Aorta (tissue), 5 donors: Measurements from ENCODE around the gene TAX1BP1. TPM values are rescaled to one million over a fixed set of nuclear protein-coding genes. Genes with fewer than 3 reads are reported as not detected.

Experiments used
- ATAC-seq: fragments of 200-7000 bp; cut with Tn5 transposase; one replicate; pipeline ENCODE4 v1.9.1; 2022; ENCODE audit warnings: moderate library complexity; ENCODE audit not compliant: low FRiP score
- DNase-seq, 2 donors: peaks; one replicate each; pipeline ENCODE4 v3.0.0-alpha.2; 2020
- H3K27ac ChIP-seq, 2 donors: one replicate each; pipeline ENCODE4 v1.5.1; 2013; ENCODE audit warnings: low read length in 2 of 2, mild to moderate bottlenecking in 2 of 2, moderate library complexity in 2 of 2, control low read depth in 1 of 2, inconsistent platforms in 1 of 2, low read depth in 1 of 2
- H3K27me3 ChIP-seq, 2 donors: one replicate each; pipeline ENCODE4 v1.6.1; 2013; ENCODE audit warnings: control low read depth in 1 of 2, low read length in 1 of 2, mild to moderate bottlenecking in 1 of 2, moderate library complexity in 1 of 2; ENCODE audit not compliant: insufficient read depth in 2 of 2, control insufficient read depth in 1 of 2
- H3K36me3 ChIP-seq, 2 donors: one replicate each; pipeline ENCODE4 v1.6.1; 2013; ENCODE audit warnings: control low read depth in 1 of 2, low read length in 1 of 2, mild to moderate bottlenecking in 1 of 2; ENCODE audit not compliant: insufficient read depth in 2 of 2, control insufficient read depth in 1 of 2
- H3K4me1 ChIP-seq, 2 donors: one replicate each; pipeline ENCODE4 v1.6.1; 2013; ENCODE audit warnings: low read length in 2 of 2, control low read depth in 1 of 2, mild to moderate bottlenecking in 1 of 2, moderate library complexity in 1 of 2; ENCODE audit not compliant: insufficient read depth in 2 of 2, control insufficient read depth in 1 of 2
- H3K4me3 ChIP-seq, 2 donors: one replicate each; pipeline ENCODE4 v1.5.1; 2013; ENCODE audit warnings: low read length in 2 of 2, control low read depth in 1 of 2, mild to moderate bottlenecking in 1 of 2
- H3K9me3 ChIP-seq: one replicate; pipeline ENCODE4 v1.6.1; 2013; ENCODE audit warnings: mild to moderate bottlenecking, low read length; ENCODE audit not compliant: control insufficient read depth
- WGBS, 2 donors: extraction: QIAGEN DNeasy Blood & Tissue Kit; methylation state at CpG; one replicate each; pipeline ENCODE4 v1.1.7; 2013; 5-methylcytosine and 5-hydroxymethylcytosine counted together
- intact Hi-C, 2 donors: fragments of 100-400 bp; cut with DNase I; formaldehyde crosslinking; loops; one replicate each; pipeline versions ENCODE4 v1.14.2 to v1.15.0; 2022
- polyA plus RNA-seq, 2 donors: library from polyadenylated mRNA; stranded (reverse); fragments of 200-250 nt; gene quantifications; one replicate each; pipeline ENCODE4 v1.2.3, GENCODE V29; 2013
- total RNA-seq, 2 donors: library from RNA; stranded (reverse); fragmentation: NEBNext Ultra II Directional; extraction: Animal tissue kit (Norgen Biotek cat#: 25700); gene quantifications; one replicate each; pipeline ENCODE4 v1.2.1, GENCODE V29; 2021
- donor health status: healthy with polysubstance abuse.
- donor health status: Bipolar disorder and iron deficiency.
- donor health status: DM: no; HTN: no; CAD: no.
- donor health status: DM: no; HTN: no; CAD: no.
- donor health status: DM: yes; HTN: yes; CAD: no.

The TAX1BP1 gene
- total and polyA plus RNA-seq, 4 donors: 68.4 to 113 (median 86.5) TPM

- H3K27ac ChIP-seq: no peak overlapping the region
- DNase-seq (no peak), ATAC-seq (no peak)
- H3K4me1 ChIP-seq: no peaks in the 10 kb centered on the region
- H3K4me3 ChIP-seq: no peak overlapping the region
- intact Hi-C loops: no loop called here
- no peaks in the 10 kb centered on the region for H3K27me3 ChIP-seq
- 68 to 76% methylated on average over 7 of the region's 7 CpGs for WGBS, 2 donors
- peaks cover 0 to 2% of the 10 kb centered on the region in 2 donors for H3K36me3 ChIP-seq
- H3K9me3 ChIP-seq: no peaks in the 10 kb centered on the region
These were observed 95.4 kb downstream of the TAX1BP1 start for GRCh38 chr7:27835376-27835775.

- ATAC-seq: no peak
- intact Hi-C loops: no loop called here
- H3K9me3 ChIP-seq: no peaks in the 10 kb centered on the region
- WGBS, 2 donors: 95 to 96% methylated on average over 2 of the region's 2 CpGs
- H3K27me3 ChIP-seq: no peaks in the 10 kb centered on the region
- H3K27ac ChIP-seq: no peak overlapping the region
- H3K4me1 ChIP-seq: no peaks in the 10 kb centered on the region
- H3K36me3 ChIP-seq: peaks cover 0 to 5% of the 10 kb centered on the region in 2 donors
- no peak for DNase-seq
- H3K4me3 ChIP-seq: no peak overlapping the region
These were observed 96.6 kb downstream of the TAX1BP1 start for GRCh38 chr7:27836536-27836935.

- Histone ChIP-seq H3K27me3 (no peaks in the 10 kb centered on the region), H3K9me3 (no peaks in the 10 kb centered on the region), H3K27ac (no peak overlapping the region), H3K4me3 (no peak overlapping the region), H3K36me3 (peaks cover 0 to 3% of the 10 kb centered on the region in 2 donors), H3K4me1 (no peaks in the 10 kb centered on the region)
- intact Hi-C loops: no loop called here
- WGBS, 2 donors: 55 to 58% methylated on average over 10 of the region's 10 CpGs
- no peak for ATAC-seq
- DNase-seq: no peak
These were observed 99.1 kb downstream of the TAX1BP1 start for GRCh38 chr7:27839099-27839498.

GRCh38 chr7:27840313-27840712 is 100.4 kb downstream of the TAX1BP1 start:
- ATAC-seq: no peak
- Histone ChIP-seq H3K4me1 (no peaks in the 10 kb centered on the region), H3K9me3 (no peaks in the 10 kb centered on the region), H3K36me3 (peaks cover 0 to 3% of the 10 kb centered on the region in 2 donors), H3K27me3 (no peaks in the 10 kb centered on the region), H3K27ac (no peak overlapping the region), H3K4me3 (no peak overlapping the region)
- DNase-seq: no peak
- 89 to 90% methylated on average over 8 of the region's 8 CpGs for WGBS, 2 donors
- intact Hi-C loops: no loop called here

- H3K36me3 ChIP-seq: peaks cover 0 to 3% of the 10 kb centered on the region in 2 donors
- WGBS, 2 donors: 91 to 93% methylated on average over 18 of the region's 18 CpGs
- H3K4me1 ChIP-seq: no peaks in the 10 kb centered on the region
- intact Hi-C loops: no loop called here
- no peak overlapping the region for H3K4me3 ChIP-seq
- no peak overlapping the region for H3K27ac ChIP-seq
- ATAC-seq: no peak
- H3K27me3 ChIP-seq: no peaks in the 10 kb centered on the region
- H3K9me3 ChIP-seq: no peaks in the 10 kb centered on the region
- DNase-seq: no peak
These were observed 100.9 kb downstream of the TAX1BP1 start for GRCh38 chr7:27840760-27841364.

GRCh38 chr7:27842094-27842692 is 102.2 kb downstream of the TAX1BP1 start:
- ATAC-seq: no peak
- no peak for DNase-seq
- Histone ChIP-seq H3K4me1 (no peaks in the 10 kb centered on the region), H3K36me3 (peaks cover 0 to 3% of the 10 kb centered on the region in 2 donors), H3K27ac (no peak overlapping the region), H3K4me3 (no peak overlapping the region), H3K27me3 (no peaks in the 10 kb centered on the region), H3K9me3 (no peaks in the 10 kb centered on the region)
- intact Hi-C loops: no loop called here
- 18 to 21% methylated on average over 14 of the region's 14 CpGs for WGBS, 2 donors

- DNase-seq (no peak), ATAC-seq (no peak)
- intact Hi-C loops: no loop called here
- Histone ChIP-seq H3K36me3 (peaks cover 0 to 3% of the 10 kb centered on the region in 2 donors), H3K27ac (no peak overlapping the region), H3K4me3 (no peak overlapping the region), H3K9me3 (no peaks in the 10 kb centered on the region), H3K27me3 (no peaks in the 10 kb centered on the region), H3K4me1 (no peaks in the 10 kb centered on the region)
- 72 to 74% methylated on average over 9 of the region's 9 CpGs for WGBS, 2 donors
These were observed 102.9 kb downstream of the TAX1BP1 start for GRCh38 chr7:27842851-27843250.

- 95 to 97% methylated on average over 15 of the region's 15 CpGs for WGBS, 2 donors
- Histone ChIP-seq H3K36me3 (peaks cover 0 to 3% of the 10 kb centered on the region in 2 donors), H3K9me3 (no peaks in the 10 kb centered on the region), H3K4me1 (no peaks in the 10 kb centered on the region), H3K4me3 (no peak overlapping the region), H3K27me3 (no peaks in the 10 kb centered on the region), H3K27ac (no peak overlapping the region)
- DNase-seq (no peak), ATAC-seq (no peak)
- intact Hi-C loops: no loop called here
These were observed 103.8 kb downstream of the TAX1BP1 start for GRCh38 chr7:27843584-27844305.

GRCh38 chr7:27846388-27846787 is 106.4 kb downstream of the TAX1BP1 start:
- Histone ChIP-seq H3K9me3 (no peaks in the 10 kb centered on the region), H3K27ac (no peak overlapping the region), H3K4me1 (no peaks in the 10 kb centered on the region), H3K27me3 (no peaks in the 10 kb centered on the region), H3K4me3 (no peak overlapping the region), H3K36me3 (no peaks in the 10 kb centered on the region)
- DNase-seq (no peak), ATAC-seq (no peak)
- intact Hi-C loops: no loop called here
- 97 to 98% methylated on average over 3 of the region's 3 CpGs for WGBS, 2 donors
